Prostate gland (tissue), 2 donors: ENCODE measurements around the gene VSTM2B.

Experiments
- CTCF ChIP-seq, 4 experiments: fragments of 200-600 bp in 2 of 4; fragments of 450-650 bp in 2 of 4; sonication (generic) in 2 of 4; IDR thresholded peaks; 1 replicate in 3 of 4; 2 replicates in 1 of 4; pipeline ENCODE4 v1.5.1; 2016 to 2019; ENCODE audit warnings: antibody characterized with exemption in 4 of 4, mild to moderate bottlenecking in 2 of 4, moderate library complexity in 2 of 4
- POLR2A ChIP-seq: fragments of 450-650 bp; IDR thresholded peaks from one replicate; pipeline ENCODE4 v1.6.1; 2016; ENCODE audit warnings: antibody characterized with exemption, mild to moderate bottlenecking
- POLR2AphosphoS5 ChIP-seq: sonication (generic); formaldehyde crosslinking; IDR thresholded peaks from one replicate; pipeline ENCODE4 v1.6.1; 2017; ENCODE audit warnings: antibody characterized with exemption

DNA sequence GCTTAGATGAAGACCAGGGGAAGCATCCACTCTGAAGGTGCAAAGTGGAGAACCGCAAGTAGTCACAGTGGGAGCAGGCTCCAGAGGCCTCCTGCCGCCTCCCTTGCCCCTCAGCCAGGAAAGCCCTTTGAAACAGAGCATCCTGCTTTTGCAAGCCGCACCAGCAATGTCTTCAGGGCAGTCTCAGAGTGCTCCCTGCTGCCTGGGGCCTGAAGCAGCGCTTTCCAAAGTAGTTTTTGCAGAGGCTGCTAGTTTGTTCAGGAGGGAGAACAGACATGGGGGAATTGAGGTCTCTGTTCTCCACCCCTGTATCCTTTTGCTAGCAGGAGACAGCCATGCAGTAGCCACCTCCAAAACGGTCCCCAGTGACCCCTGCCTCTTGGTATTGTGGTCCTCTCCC lies 64.5 kb downstream of the VSTM2B start:
- TF ChIP-seq CTCF (IDR thresholded peaks at IDR 0.05) (no peak), POLR2A (no peak), POLR2AphosphoS5 (no peak)
